ENCODE data around the gene ATP2B2.
A peak's percentile ranks its signal among the peaks of the same experiment; 100 is the strongest.

Gene ATP2B2

GRCh38 chr3:10287936-10288574 lies 217.3 kb downstream of the ATP2B2 start (continued):
- TF ChIP-seq TSHZ1 (tag by site-specific recombination; IDR thresholded peaks at IDR 0.05; ENCODE audit: borderline replicate concordance) (no peak), REST (tag by site-specific recombination; IDR thresholded peaks at IDR 0.05) (no peak), ZNF112 (tag by site-specific recombination; IDR thresholded peaks at IDR 0.05) (no peak)

GRCh38 chr3:10286596-10287295 lies 218.6 kb downstream of the ATP2B2 start:
- Histone ChIP-seq H3K4me1 (ENCODE audit: control insufficient read depth, insufficient read depth, low read length) (no peaks in the 10 kb centered on the region), H3K36me3 (ENCODE audit: control insufficient read depth in 2 of 2, insufficient read depth in 1 of 2, low read length in 2 of 2) (peaks cover 9 to 91% of the 10 kb centered on the region in 2 experiments; a peak in 2 of 3 replicates)
- TF ChIP-seq GLIS1 (tag by site-specific recombination; IDR thresholded peaks at IDR 0.05) (peak; percentile 83), PRDM1 (tag by site-specific recombination; IDR thresholded peaks at IDR 0.05) (0 out of 2 replicates have a peak, but pooled peaks have one; percentile 39), MYNN (tag by site-specific recombination; IDR thresholded peaks at IDR 0.05; ENCODE audit: borderline replicate concordance) (no peak), GLI2 (tag by site-specific recombination; IDR thresholded peaks at IDR 0.05; ENCODE audit: borderline replicate concordance, low read depth) (no peak), ZNF473 (tag by site-specific recombination; IDR thresholded peaks at IDR 0.05) (no peak), ZNF48 (tag by site-specific recombination; IDR thresholded peaks at IDR 0.05) (no peak), ZNF146 (tag by site-specific recombination; IDR thresholded peaks at IDR 0.05) (no peak), ZNF248 (tag by site-specific recombination; IDR thresholded peaks at IDR 0.05) (no peak), IKZF3 (tag by site-specific recombination; IDR thresholded peaks at IDR 0.05) (no peak), ZNF221 (tag by site-specific recombination; IDR thresholded peaks at IDR 0.05; ENCODE audit: borderline replicate concordance) (no peak), ZBTB6 (tag by site-specific recombination; IDR thresholded peaks at IDR 0.05) (no peak), ZNF366 (tag by site-specific recombination; conservative IDR thresholded peaks at IDR 0.05) (0 out of 2 replicates have a peak, but pooled peaks have one; percentile 24), ZNF423 (tag by site-specific recombination; IDR thresholded peaks at IDR 0.05) (no peak), ZBTB17 (tag by site-specific recombination; IDR thresholded peaks at IDR 0.05) (no peak), HOXC10 (CRISPR knock-in tag; IDR thresholded peaks at IDR 0.05) (no peak), BCL11A (tag by site-specific recombination; IDR thresholded peaks at IDR 0.05; ENCODE audit: low read depth) (no peak), ZBTB49 (tag by site-specific recombination; IDR thresholded peaks at IDR 0.05; ENCODE audit: low read depth) (no peak), ZNF707 (tag by site-specific recombination; IDR thresholded peaks at IDR 0.05) (no peak), ZNF585B (tag by site-specific recombination; IDR thresholded peaks at IDR 0.05) (no peak), EGR2 (tag by site-specific recombination; IDR thresholded peaks at IDR 0.05; ENCODE audit: low read depth) (no peak), HOXA7 (CRISPR knock-in tag; IDR thresholded peaks at IDR 0.05; ENCODE audit: borderline replicate concordance) (no peak), YY2 (tag by site-specific recombination; IDR thresholded peaks at IDR 0.05) (no peak), ZFP41 (tag by site-specific recombination; IDR thresholded peaks at IDR 0.05; ENCODE audit: borderline replicate concordance) (no peak)

More at GRCh38 chr3:10286596-10287295, 218.6 kb downstream of the ATP2B2 start:
- Histone ChIP-seq H3K4me3 (ENCODE audit: low read depth, low read length) (no peak overlapping the region), H3K27ac (ENCODE audit: extremely low read depth, low read depth, low read length) (no peak overlapping the region), H3K9me3 (ENCODE audit: control insufficient read depth, insufficient read depth, low read depth, low read length) (no peaks in the 10 kb centered on the region)
- ChIA-PET CTCF (interaction anchor here (0.9 to 1.4 kb wide), 2 partner anchors 23 to 232 kb away, joined by 3 read pairs; no protein-coding TSS in a partner anchor), POLR2A (interaction anchor here (0.6 kb wide), 1 partner anchor 10 kb away, joined by 5 read pairs; no protein-coding TSS in a partner anchor)
